GM12891 (cell line): ENCODE data around the gene CLDN10.

ENCODE experiments used
- PAX5 ChIP-seq: IDR thresholded peaks from 2 replicates; pipeline ENCODE4 v1.6.1; 2011; ENCODE audit warnings: low read length, moderate library complexity, mild to moderate bottlenecking; ENCODE audit not compliant: insufficient read depth, severe bottlenecking
- POLR2A ChIP-seq: IDR thresholded peaks from 2 replicates; pipeline ENCODE4 v1.6.1; 2011; ENCODE audit warnings: low read depth, low read length, control low read depth
- POLR2AphosphoS5 ChIP-seq: IDR thresholded peaks from 2 replicates; pipeline ENCODE4 v1.6.1; 2011; ENCODE audit warnings: low read depth, low read length, control low read depth
- SPI1 ChIP-seq: IDR thresholded peaks from 2 replicates; pipeline ENCODE4 v1.6.1; 2011; ENCODE audit warnings: low read depth, low read length, control low read depth
- TAF1 ChIP-seq: IDR thresholded peaks from 2 replicates; pipeline ENCODE4 v1.6.1; 2011; ENCODE audit warnings: low read depth, low read length, control low read depth

GRCh38 chr13:95508996-95509395, 43.5 kb upstream of the CLDN10 start:
- TF ChIP-seq POLR2A, result no peak
- no peak for TF ChIP-seq POLR2AphosphoS5
- no peak for TF ChIP-seq TAF1
- TF ChIP-seq SPI1, result no peak
- TF ChIP-seq PAX5, result no peak
